Measurements from ENCODE around the gene CLEC3B.

DNA sequence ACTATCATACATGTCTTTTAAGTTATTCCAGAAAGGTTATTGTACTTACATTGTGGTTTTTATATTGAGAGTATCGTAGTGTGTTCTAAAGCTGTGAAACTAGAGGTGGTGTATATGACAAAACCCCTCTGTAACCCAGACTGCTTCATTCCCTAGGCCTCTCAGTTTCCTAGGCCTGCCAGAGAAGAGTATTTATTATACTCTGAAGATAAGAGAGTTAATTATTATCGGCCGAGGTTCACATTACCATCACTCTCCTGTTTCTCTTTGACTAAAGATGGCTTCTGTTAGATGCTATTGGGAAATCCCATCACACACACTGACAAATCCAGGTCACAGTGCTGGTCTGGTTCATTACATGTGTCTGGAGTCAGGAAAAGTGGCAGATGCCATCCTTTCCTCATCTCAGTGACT, 29.5 kb upstream of the CLEC3B start:
- TF ChIP-seq, protein P1, sequence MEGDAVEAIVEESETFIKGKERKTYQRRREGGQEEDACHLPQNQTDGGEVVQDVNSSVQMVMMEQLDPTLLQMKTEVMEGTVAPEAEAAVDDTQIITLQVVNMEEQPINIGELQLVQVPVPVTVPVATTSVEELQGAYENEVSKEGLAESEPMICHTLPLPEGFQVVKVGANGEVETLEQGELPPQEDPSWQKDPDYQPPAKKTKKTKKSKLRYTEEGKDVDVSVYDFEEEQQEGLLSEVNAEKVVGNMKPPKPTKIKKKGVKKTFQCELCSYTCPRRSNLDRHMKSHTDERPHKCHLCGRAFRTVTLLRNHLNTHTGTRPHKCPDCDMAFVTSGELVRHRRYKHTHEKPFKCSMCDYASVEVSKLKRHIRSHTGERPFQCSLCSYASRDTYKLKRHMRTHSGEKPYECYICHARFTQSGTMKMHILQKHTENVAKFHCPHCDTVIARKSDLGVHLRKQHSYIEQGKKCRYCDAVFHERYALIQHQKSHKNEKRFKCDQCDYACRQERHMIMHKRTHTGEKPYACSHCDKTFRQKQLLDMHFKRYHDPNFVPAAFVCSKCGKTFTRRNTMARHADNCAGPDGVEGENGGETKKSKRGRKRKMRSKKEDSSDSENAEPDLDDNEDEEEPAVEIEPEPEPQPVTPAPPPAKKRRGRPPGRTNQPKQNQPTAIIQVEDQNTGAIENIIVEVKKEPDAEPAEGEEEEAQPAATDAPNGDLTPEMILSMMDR (IDR thresholded peaks at IDR 0.05) = no peak
- TF ChIP-seq SREBF2 (IDR thresholded peaks at IDR 0.05) (no peak), POLR2A (IDR thresholded peaks at IDR 0.05; ENCODE audit: low read length) (no peak), TP53 (CRISPR knock-in tag; IDR thresholded peaks at IDR 0.05) (no peak), KDM1A (IDR thresholded peaks at IDR 0.05; ENCODE audit: low read depth) (no peak), RCOR1 (IDR thresholded peaks at IDR 0.05; ENCODE audit: low read depth, low read length) (no peak), ZC3H11A (IDR thresholded peaks at IDR 0.05) (no peak)
- TF ChIP-seq, protein P2, sequence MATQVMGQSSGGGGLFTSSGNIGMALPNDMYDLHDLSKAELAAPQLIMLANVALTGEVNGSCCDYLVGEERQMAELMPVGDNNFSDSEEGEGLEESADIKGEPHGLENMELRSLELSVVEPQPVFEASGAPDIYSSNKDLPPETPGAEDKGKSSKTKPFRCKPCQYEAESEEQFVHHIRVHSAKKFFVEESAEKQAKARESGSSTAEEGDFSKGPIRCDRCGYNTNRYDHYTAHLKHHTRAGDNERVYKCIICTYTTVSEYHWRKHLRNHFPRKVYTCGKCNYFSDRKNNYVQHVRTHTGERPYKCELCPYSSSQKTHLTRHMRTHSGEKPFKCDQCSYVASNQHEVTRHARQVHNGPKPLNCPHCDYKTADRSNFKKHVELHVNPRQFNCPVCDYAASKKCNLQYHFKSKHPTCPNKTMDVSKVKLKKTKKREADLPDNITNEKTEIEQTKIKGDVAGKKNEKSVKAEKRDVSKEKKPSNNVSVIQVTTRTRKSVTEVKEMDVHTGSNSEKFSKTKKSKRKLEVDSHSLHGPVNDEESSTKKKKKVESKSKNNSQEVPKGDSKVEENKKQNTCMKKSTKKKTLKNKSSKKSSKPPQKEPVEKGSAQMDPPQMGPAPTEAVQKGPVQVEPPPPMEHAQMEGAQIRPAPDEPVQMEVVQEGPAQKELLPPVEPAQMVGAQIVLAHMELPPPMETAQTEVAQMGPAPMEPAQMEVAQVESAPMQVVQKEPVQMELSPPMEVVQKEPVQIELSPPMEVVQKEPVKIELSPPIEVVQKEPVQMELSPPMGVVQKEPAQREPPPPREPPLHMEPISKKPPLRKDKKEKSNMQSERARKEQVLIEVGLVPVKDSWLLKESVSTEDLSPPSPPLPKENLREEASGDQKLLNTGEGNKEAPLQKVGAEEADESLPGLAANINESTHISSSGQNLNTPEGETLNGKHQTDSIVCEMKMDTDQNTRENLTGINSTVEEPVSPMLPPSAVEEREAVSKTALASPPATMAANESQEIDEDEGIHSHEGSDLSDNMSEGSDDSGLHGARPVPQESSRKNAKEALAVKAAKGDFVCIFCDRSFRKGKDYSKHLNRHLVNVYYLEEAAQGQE (IDR thresholded peaks at IDR 0.05) = no peak
- TF ChIP-seq, protein P3, sequence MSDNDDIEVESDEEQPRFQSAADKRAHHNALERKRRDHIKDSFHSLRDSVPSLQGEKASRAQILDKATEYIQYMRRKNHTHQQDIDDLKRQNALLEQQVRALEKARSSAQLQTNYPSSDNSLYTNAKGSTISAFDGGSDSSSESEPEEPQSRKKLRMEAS (IDR thresholded peaks at IDR 0.05) = no peak
